ENCODE measurements around the gene CLEC16A.

CLEC16A gene

DNA sequence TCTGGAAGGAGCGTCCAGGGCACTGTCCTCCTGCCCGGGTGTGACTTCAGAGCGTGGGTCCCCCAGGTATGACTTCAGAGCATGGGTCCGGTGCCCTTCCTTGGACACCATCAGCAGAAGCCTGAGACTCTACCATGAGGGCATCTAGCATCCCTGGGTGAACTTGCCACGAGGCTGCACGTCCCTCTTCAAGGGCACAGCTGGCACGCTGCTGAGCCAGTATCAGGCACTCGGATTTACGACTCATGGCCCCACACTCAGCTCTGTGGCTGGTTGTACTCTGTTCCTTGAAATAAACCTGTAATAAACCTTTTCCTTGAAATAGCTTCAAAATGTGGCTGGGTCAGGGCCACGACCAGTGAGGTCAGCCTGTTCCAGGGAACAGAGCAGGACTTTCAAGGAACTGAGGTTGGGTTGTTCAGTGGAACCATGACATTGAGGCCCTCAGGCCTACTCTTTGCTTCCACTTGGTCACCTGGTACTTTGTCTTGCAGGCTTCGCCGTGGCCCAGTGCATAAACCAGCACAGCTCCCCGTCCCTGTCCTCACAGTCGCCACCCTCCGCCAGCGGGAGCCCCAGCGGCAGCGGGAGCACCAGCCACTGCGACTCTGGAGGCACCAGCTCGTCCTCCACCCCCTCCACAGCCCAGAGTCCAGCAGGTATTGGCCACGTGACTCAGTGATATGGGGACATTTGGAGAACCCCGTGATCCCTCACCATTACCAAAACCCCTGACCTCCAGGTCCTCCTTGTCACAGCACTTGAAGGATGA is 221.7 kb downstream of the CLEC16A start:
- no peak for DNase-seq (ENCODE audit: extremely low read depth in 1 of 2, low read depth in 1 of 2)

GRCh38 chr16:11167581-11167980 is 223.2 kb downstream of the CLEC16A start:
- DNase-seq (ENCODE audit: extremely low read depth in 1 of 2, low read depth in 1 of 2), result no peak

DNA sequence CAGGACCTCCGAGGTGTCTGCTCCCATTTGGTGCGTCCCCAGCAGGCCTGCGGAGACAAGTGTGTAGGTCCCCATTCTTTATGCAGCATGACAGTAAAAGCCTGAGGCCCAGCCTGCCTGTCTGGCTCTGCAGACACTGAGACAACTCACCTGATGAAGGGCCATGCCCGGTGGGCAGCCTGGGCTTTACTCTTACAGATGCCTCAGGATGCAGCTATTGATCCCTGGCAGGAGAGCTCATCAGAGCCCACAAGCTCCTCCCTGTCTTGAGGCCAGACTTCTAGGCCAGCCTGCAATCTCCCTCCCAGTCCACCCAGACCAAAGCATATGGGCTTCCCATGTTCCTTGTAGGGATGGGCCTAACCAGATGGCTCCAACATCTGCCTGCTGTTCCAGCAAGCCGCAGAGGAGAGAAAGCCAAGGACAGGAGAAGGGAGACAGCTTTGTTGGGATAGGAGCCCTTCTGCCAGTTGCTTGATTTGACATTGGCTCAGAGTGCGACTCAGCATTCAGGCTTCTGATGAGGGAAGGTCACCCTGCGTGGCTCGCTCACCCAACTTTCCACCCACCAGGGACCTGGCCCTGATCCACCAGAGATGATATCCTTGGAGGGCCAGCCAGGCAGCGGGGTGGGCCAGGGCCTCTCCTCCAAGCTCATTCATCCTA is 224.2 kb downstream of the CLEC16A start:
- DNase-seq (ENCODE audit: extremely low read depth in 1 of 2, low read depth in 1 of 2), result no peak

GRCh38 chr16:11169641-11170040 is 225.3 kb downstream of the CLEC16A start:
- DNase-seq (ENCODE audit: extremely low read depth in 1 of 2, low read depth in 1 of 2), result no peak

- no peak for DNase-seq (ENCODE audit: extremely low read depth in 1 of 2, low read depth in 1 of 2)
Measured at GRCh38 chr16:11170201-11170600, 225.8 kb downstream of the CLEC16A start.

DNA sequence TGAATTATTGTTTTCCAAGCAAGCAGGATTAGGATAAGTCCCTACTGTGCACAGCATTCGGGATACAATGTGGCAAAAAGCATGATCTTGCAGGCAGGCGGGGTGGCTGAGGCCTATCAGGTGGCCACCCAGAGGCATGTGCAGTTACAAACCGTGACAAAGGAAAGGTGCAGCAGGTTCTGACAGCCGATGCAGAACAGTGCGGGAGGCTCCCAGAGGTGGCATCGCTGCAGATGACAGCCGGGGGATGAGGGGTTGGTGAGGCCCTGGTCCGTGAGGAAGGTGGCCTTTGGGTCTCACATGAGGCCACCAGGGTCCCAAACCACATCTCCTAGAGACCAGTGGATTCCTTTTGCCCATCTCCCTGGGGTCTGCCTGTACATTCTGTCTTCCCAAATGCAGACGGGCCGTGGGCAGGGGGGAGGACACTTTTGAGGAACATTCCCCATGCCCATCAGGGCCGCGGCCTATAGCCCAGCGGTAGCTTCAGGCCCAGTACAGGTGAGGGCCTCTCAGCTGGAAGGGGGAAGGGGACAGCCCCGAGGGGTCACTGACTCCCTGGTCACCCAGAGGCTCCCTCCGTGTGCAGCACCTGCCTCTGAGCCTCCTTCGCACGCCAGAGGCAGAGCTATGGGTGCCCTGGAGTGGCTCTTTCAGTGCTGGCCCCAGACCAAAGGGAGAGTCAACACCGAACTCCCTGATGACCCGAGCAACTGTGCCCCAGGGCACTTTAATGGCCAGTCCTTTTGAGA is 226.5 kb downstream of the CLEC16A start:
- DNase-seq (ENCODE audit: extremely low read depth in 1 of 2, low read depth in 1 of 2), result no peak

DNA sequence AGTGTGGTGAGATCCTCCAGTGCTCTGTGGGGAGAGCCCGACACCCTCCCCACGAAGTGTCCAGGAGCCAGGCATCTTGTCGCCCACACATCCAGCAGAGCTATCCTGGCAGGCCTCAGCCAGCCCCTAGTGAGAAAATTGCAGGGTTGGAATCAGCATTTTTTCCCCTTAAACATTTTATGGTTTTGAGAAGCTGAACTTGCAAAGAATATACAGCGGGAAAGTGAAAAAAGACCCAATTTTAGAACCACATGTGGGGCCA is 227.0 kb downstream of the CLEC16A start:
- DNase-seq (ENCODE audit: extremely low read depth in 1 of 2, low read depth in 1 of 2), result no peak

GRCh38 chr16:11171757-11172299 is 227.5 kb downstream of the CLEC16A start:
- DNase-seq (ENCODE audit: extremely low read depth in 1 of 2, low read depth in 1 of 2), result no peak

- no peak for DNase-seq (ENCODE audit: extremely low read depth in 1 of 2, low read depth in 1 of 2)
Measured at GRCh38 chr16:11173426-11173825, 229.1 kb downstream of the CLEC16A start.

DNA sequence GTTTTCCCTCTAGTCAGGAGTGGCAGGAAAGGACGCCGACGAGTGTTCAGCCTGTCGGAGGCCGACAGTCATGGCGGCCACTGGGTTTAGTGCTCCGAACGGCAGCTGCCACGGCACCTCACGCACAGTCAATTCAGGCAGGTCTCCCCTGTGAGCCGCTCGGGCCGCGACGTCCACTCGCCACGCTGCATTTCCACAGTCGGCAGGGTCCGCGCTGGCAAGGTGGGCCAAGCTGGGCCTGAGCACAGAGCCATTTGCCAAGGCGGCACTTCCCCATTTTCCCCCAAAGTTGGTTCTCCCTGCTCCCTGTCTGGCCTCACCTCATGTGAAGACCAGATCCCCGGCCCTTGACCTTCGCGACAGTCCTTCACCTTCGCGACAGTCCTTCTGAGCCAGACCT is 229.8 kb downstream of the CLEC16A start:
- DNase-seq (ENCODE audit: extremely low read depth in 1 of 2, low read depth in 1 of 2), result no peak

- no peak for DNase-seq (ENCODE audit: extremely low read depth in 1 of 2, low read depth in 1 of 2)
Measured at GRCh38 chr16:11175106-11175786, 230.9 kb downstream of the CLEC16A start.

DNA sequence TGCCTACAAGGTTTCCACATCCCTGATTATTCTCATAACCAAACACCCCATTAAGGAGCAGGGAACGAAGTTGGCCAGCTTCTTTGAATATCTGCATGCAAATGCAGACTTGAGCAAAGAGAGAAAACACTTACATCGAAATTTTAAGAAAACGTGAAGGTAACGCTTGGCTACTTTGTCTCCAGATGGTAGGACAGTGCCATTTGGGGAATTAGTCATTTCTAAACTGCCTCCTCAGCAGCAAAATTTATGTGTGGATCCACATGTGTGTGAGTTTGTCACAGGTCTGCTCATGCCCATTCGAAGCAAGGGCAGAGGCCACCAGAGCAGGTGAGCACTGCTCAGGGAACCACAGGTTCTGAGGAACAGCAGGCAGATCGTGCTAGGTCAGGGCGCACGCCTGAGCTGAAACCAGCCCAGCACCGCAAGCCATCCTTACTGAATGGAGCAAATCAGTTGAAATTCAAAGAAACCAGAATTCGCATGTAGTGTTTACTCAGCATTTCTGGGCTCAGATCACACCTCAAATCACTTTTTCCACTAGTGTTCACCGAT is 231.5 kb downstream of the CLEC16A start:
- no peak for DNase-seq (ENCODE audit: extremely low read depth in 1 of 2, low read depth in 1 of 2)

DNA sequence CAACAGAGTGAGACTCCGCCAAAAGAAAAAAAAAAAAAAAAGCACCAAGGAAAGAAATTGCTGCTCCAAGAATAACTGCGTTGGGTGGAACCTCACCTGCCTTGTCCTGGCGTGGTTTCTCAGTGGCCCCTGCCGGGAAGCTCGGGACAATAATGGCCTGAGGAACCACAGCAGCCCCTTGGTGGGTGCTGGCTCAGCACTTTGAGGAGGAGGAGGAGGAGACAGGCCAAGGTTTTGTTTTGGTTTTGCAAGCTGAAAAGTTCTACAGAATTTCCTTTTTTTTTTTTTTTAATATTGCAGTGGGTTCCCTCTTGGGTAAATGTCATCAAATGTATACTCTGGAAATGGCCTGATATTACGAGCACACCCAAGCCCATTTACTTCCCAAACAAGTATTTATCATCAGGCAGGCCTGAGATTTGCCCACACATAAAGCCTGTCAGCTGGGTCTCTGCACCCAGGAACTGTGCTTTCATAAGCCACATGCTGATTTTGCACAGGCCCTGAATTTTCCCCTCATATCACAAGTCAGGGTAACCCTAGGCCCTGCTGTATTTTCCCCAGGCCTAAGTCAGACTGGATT is 233.3 kb downstream of the CLEC16A start:
- DNase-seq (ENCODE audit: extremely low read depth in 1 of 2, low read depth in 1 of 2), result no peak

- DNase-seq (ENCODE audit: extremely low read depth in 1 of 2, low read depth in 1 of 2), result no peak
Measured at GRCh38 chr16:11178424-11178823, 234.1 kb downstream of the CLEC16A start.

GRCh38 chr16:11179574-11179973 is 235.2 kb downstream of the CLEC16A start:
- no peak for DNase-seq (ENCODE audit: extremely low read depth in 1 of 2, low read depth in 1 of 2)

DNA sequence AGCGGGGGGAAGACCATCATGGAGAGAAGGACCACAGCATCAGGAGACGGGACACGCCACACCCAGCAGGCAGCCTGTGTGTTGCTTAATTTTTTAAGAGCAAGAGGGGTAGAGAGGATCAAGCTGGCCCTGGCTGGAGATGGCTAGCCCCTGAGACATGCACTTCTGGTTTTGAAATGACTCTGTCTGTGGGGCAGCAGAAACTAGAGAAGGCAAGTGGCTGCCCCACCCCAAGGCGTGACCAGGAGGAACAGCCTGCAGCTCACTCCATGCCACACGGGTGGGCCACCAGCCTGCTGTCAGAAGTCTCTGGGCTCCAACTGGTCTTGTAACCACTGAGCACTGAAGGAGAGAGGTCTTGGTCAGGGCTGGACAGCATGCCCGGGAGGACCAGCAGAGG is 236.1 kb downstream of the CLEC16A start:
- DNase-seq (ENCODE audit: extremely low read depth in 1 of 2, low read depth in 1 of 2), result no peak

- DNase-seq (ENCODE audit: extremely low read depth in 1 of 2, low read depth in 1 of 2), result no peak
Measured at GRCh38 chr16:11181242-11181898, 237.0 kb downstream of the CLEC16A start.

GRCh38 chr16:11181899-11182279 is 237.5 kb downstream of the CLEC16A start:
- no peak for DNase-seq (ENCODE audit: extremely low read depth in 1 of 2, low read depth in 1 of 2)

DNA sequence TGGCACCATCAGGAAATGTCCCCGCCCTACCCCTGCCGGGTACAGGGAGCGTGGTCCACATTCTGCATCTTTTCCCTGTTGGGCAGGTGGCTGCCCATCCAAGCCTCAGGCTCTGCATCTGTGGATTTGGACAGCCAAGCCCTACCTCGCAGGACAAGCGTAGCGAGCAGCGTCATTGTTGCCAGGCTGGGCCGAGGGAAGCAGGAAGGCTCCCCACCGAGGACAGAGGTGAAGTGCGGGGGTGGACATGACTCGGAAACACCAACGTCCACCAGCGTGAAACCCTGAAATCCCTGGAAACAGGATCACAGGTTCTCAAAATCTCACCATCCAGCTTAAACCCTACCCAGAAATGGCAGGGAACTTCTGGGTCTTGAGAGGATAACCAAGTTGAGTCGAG is 238.0 kb downstream of the CLEC16A start:
- no peak for DNase-seq (ENCODE audit: extremely low read depth in 1 of 2, low read depth in 1 of 2)

Data from activated CD8-positive, alpha-beta memory T cell treated with anti-CD3 and anti-CD28 coated beads for 1 hour (primary cell).